SK-N-SH treated with all-trans-retinoic acid at 6 μM for 48 hours (cell line): Measurements from ENCODE around the gene CLEC16A.

Source experiments
- ATAC-seq: fragments of 200-7000 bp; cut with Tn5 transposase; 3 replicates; pipeline ENCODE4 v1.9.1; 2020; ENCODE audit warnings: mild to moderate bottlenecking, moderate library complexity
- ARNTL ChIP-seq: fragments of 450-650 bp; formaldehyde crosslinking; IDR thresholded peaks from 2 replicates; pipeline ENCODE4 v1.5.0; 2020; ENCODE audit warnings: low read depth, mild to moderate bottlenecking, moderate library complexity, borderline replicate concordance
- BACH2 ChIP-seq: fragments of 250-450 bp; sonication (Bioruptor Pico); IDR thresholded peaks from 2 replicates; pipeline ENCODE4 v1.9.0; 2021; ENCODE audit warnings: mild to moderate bottlenecking, borderline replicate concordance
- CREB5 ChIP-seq: fragments of 250-450 bp; sonication (Bioruptor Pico); IDR thresholded peaks from 2 replicates; pipeline ENCODE4 v1.5.1; 2020; ENCODE audit warnings: low read depth, mild to moderate bottlenecking, moderate library complexity
- CSDC2 ChIP-seq: fragments of 250-450 bp; sonication (Bioruptor Pico); IDR thresholded peaks from 2 replicates; pipeline ENCODE4 v1.5.0; 2020; ENCODE audit warnings: mild to moderate bottlenecking, moderate library complexity
- ESRRG ChIP-seq: fragments of 250-450 bp; sonication (Bioruptor Pico); IDR thresholded peaks from 2 replicates; pipeline ENCODE4 v1.6.1; 2021; ENCODE audit warnings: mild to moderate bottlenecking
- GLIS3 ChIP-seq: fragments of 250-450 bp; sonication (Bioruptor Pico); IDR thresholded peaks from 2 replicates; pipeline ENCODE4 v1.5.0; 2020; ENCODE audit warnings: mild to moderate bottlenecking, moderate library complexity
- ISL1 ChIP-seq: fragments of 250-450 bp; sonication (Bioruptor Pico); IDR thresholded peaks from 2 replicates; pipeline ENCODE4 v2.1.2; 2022; ENCODE audit warnings: mild to moderate bottlenecking, moderate library complexity
- OSR1 ChIP-seq: fragments of 250-450 bp; sonication (Bioruptor Pico); IDR thresholded peaks from 2 replicates; pipeline ENCODE4 v1.8.0; 2022; ENCODE audit warnings: moderate library complexity, mild to moderate bottlenecking, inconsistent platforms
- PATZ1 ChIP-seq: fragments of 250-450 bp; sonication (Bioruptor Pico); IDR thresholded peaks from 2 replicates; pipeline ENCODE4 v1.8.0; 2020; ENCODE audit warnings: mild to moderate bottlenecking, moderate library complexity, borderline replicate concordance
- PPARA ChIP-seq: fragments of 250-450 bp; sonication (Bioruptor Pico); IDR thresholded peaks from 2 replicates; pipeline ENCODE4 v1.5.0; 2020; ENCODE audit warnings: mild to moderate bottlenecking, borderline replicate concordance
- RARB ChIP-seq: fragments of 250-450 bp; sonication (Bioruptor Pico); IDR thresholded peaks from 2 replicates; pipeline ENCODE4 v1.8.0; 2021; ENCODE audit warnings: mild to moderate bottlenecking, moderate library complexity
- SNAI2 ChIP-seq: fragments of 250-450 bp; sonication (Bioruptor Pico); IDR thresholded peaks from 2 replicates; pipeline ENCODE4 v1.5.0; 2020; ENCODE audit warnings: mild to moderate bottlenecking, moderate library complexity
- TCF4 ChIP-seq: fragments of 250-450 bp; sonication (Bioruptor Pico); IDR thresholded peaks from 2 replicates; pipeline ENCODE4 v1.8.0; 2021; ENCODE audit warnings: mild to moderate bottlenecking, moderate library complexity, borderline replicate concordance
- TOX ChIP-seq: fragments of 250-450 bp; sonication (Bioruptor Pico); IDR thresholded peaks from 2 replicates; pipeline ENCODE4 v1.8.0; 2021; ENCODE audit warnings: mild to moderate bottlenecking, moderate library complexity, borderline replicate concordance
- TSHZ2 ChIP-seq: fragments of 250-450 bp; sonication (Bioruptor Pico); IDR thresholded peaks from 2 replicates; pipeline ENCODE4 v1.5.0; 2020; ENCODE audit warnings: mild to moderate bottlenecking, moderate library complexity
- ZC3H10 ChIP-seq: fragments of 250-450 bp; sonication (Bioruptor Pico); IDR thresholded peaks from 2 replicates; pipeline ENCODE4 v1.5.1; 2021; ENCODE audit warnings: mild to moderate bottlenecking, moderate library complexity
- ZFP3 ChIP-seq: fragments of 250-450 bp; sonication (Bioruptor Pico); IDR thresholded peaks from 2 replicates; pipeline ENCODE4 v1.5.0; 2020; ENCODE audit warnings: mild to moderate bottlenecking, moderate library complexity
- ZFP30 ChIP-seq: fragments of 450-650 bp; formaldehyde crosslinking; IDR thresholded peaks from 2 replicates; pipeline ENCODE4 v1.5.0; 2022; ENCODE audit warnings: mild to moderate bottlenecking, moderate library complexity
- ZNF565 ChIP-seq: fragments of 450-650 bp; formaldehyde crosslinking; conservative IDR thresholded peaks from 2 replicates; pipeline ENCODE4 v1.5.0; 2020; ENCODE audit warnings: low read depth, mild to moderate bottlenecking, moderate library complexity
- ZNF70 ChIP-seq: fragments of 450-650 bp; formaldehyde crosslinking; IDR thresholded peaks from 2 replicates; pipeline ENCODE4 v1.5.0; 2020; ENCODE audit warnings: mild to moderate bottlenecking, moderate library complexity
- ZNF8 ChIP-seq: fragments of 450-650 bp; formaldehyde crosslinking; IDR thresholded peaks from 2 replicates; pipeline ENCODE4 v1.5.0; 2020; ENCODE audit warnings: mild to moderate bottlenecking, moderate library complexity
- TF ChIP-seq, protein P1 (sequence below): fragments of 250-450 bp; sonication (Bioruptor Pico); IDR thresholded peaks from 2 replicates; pipeline ENCODE4 v1.5.1; 2021; ENCODE audit warnings: mild to moderate bottlenecking, moderate library complexity

Gene CLEC16A

DNA sequence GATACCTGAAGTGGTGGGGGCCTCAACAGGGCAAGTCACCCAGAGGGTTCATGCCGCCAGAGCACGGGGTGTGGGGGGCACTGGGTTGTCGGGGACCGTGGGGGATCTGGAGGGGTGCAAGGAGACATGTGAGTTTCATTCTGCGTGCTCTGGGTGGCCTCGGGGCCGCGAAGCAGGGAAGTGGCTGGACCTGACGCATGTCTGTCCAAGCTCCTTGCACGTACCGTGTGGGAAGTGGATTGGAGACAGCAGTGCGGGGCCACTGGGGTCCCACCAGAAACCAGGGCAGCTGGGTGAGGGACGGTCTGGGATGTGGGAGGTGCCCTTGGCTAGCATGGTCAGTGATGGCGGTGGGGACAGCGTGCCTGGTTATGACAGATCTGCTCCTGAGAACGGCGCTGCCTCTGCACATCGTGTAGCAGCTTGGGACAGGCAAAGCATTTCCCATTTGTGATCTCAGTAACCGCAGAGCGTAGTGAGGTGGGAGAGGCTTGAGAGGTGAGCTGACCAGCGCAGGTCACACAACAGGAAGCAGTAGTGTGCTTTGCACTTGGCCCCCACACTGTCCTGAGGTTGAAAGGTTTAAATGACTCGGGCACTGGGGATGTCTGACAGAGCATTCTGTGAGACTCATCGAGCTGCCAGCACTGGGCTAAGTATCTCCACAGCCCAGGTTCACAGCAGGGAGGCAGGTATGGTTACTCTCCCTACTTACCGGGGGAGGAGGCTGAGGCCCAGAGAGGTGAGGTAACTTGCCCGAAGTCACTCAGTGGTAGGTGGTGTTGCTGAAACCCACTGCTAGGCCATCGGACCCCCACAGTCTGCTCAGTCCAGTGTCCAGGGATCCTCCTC is 197.3 kb downstream of the CLEC16A start:
- no peak for TF ChIP-seq CSDC2 (CRISPR knock-in tag)
- TF ChIP-seq ESRRG (CRISPR knock-in tag), result no peak
- TF ChIP-seq TSHZ2 (CRISPR knock-in tag), result no peak
- no peak for TF ChIP-seq BACH2
- TF ChIP-seq PPARA (CRISPR knock-in tag), result no peak
- no peak for TF ChIP-seq ISL1 (CRISPR knock-in tag)
- TF ChIP-seq ZNF565 (CRISPR knock-in tag), result no peak
- no peak for TF ChIP-seq ZFP30 (CRISPR knock-in tag)
- no peak for TF ChIP-seq PATZ1
- TF ChIP-seq ZNF70 (CRISPR knock-in tag), result no peak
- TF ChIP-seq ZFP3 (CRISPR knock-in tag), result no peak
- TF ChIP-seq SNAI2 (CRISPR knock-in tag), result no peak
- TF ChIP-seq GLIS3 (CRISPR knock-in tag), result no peak
- TF ChIP-seq TCF4, result no peak
- TF ChIP-seq ARNTL (CRISPR knock-in tag), result no peak
- TF ChIP-seq ZNF8 (CRISPR knock-in tag), result no peak
- no peak for TF ChIP-seq CREB5
- TF ChIP-seq, protein P1, sequence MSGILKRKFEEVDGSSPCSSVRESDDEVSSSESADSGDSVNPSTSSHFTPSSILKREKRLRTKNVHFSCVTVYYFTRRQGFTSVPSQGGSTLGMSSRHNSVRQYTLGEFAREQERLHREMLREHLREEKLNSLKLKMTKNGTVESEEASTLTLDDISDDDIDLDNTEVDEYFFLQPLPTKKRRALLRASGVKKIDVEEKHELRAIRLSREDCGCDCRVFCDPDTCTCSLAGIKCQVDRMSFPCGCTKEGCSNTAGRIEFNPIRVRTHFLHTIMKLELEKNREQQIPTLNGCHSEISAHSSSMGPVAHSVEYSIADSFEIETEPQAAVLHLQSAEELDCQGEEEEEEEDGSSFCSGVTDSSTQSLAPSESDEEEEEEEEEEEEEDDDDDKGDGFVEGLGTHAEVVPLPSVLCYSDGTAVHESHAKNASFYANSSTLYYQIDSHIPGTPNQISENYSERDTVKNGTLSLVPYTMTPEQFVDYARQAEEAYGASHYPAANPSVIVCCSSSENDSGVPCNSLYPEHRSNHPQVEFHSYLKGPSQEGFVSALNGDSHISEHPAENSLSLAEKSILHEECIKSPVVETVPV (CRISPR knock-in tag), result no peak
- TF ChIP-seq RARB (CRISPR knock-in tag), result no peak
- no peak for TF ChIP-seq OSR1 (CRISPR knock-in tag)
- TF ChIP-seq, all 23 proteins: peak for 0
- ATAC-seq, result no peak

GRCh38 chr16:11142261-11142630 is 197.9 kb downstream of the CLEC16A start:
- ATAC-seq, result no peak
- TF ChIP-seq ISL1 (CRISPR knock-in tag), result no peak
- TF ChIP-seq BACH2, result no peak
- TF ChIP-seq RARB (CRISPR knock-in tag), result no peak
- no peak for TF ChIP-seq OSR1 (CRISPR knock-in tag)
- TF ChIP-seq PPARA (CRISPR knock-in tag), result no peak
- no peak for TF ChIP-seq ZNF8 (CRISPR knock-in tag)
- no peak for TF ChIP-seq CSDC2 (CRISPR knock-in tag)
- TF ChIP-seq TSHZ2 (CRISPR knock-in tag), result no peak
- TF ChIP-seq ESRRG (CRISPR knock-in tag), result no peak
- no peak for TF ChIP-seq GLIS3 (CRISPR knock-in tag)
- TF ChIP-seq ZNF70 (CRISPR knock-in tag), result no peak
- TF ChIP-seq SNAI2 (CRISPR knock-in tag), result no peak
- TF ChIP-seq, protein P1 (CRISPR knock-in tag), result no peak
- TF ChIP-seq TOX (CRISPR knock-in tag), result no peak
- TF ChIP-seq ZC3H10, result no peak
- no peak for TF ChIP-seq ZFP30 (CRISPR knock-in tag)
- TF ChIP-seq ARNTL (CRISPR knock-in tag), result no peak
- TF ChIP-seq, all 23 proteins: peak for 0
